ENCODE measurements around the gene SDK1. TPM values are rescaled to one million over a fixed set of nuclear protein-coding genes. Genes with fewer than 3 reads are reported as not detected.

SDK1 gene
- total RNA-seq, 2 donors from 2014 or later, result 3.1 to 3.6 TPM

DNA sequence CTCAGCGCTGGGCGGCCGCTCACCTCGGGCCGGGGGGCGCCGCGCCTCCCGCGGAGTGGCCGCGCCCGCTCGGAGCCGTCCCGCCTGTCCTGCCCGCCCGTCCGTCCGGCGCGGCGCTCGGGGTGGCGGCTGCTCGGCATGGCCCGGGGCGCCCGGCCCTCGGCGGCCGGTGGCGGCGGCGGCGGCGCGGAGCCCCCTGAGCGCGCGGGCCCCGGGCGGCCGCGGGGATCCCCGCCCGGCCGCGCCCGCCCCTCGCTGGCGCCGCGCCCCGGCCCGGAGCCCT is 338 bp downstream of the SDK1 start:
- TF ChIP-seq, protein P1, sequence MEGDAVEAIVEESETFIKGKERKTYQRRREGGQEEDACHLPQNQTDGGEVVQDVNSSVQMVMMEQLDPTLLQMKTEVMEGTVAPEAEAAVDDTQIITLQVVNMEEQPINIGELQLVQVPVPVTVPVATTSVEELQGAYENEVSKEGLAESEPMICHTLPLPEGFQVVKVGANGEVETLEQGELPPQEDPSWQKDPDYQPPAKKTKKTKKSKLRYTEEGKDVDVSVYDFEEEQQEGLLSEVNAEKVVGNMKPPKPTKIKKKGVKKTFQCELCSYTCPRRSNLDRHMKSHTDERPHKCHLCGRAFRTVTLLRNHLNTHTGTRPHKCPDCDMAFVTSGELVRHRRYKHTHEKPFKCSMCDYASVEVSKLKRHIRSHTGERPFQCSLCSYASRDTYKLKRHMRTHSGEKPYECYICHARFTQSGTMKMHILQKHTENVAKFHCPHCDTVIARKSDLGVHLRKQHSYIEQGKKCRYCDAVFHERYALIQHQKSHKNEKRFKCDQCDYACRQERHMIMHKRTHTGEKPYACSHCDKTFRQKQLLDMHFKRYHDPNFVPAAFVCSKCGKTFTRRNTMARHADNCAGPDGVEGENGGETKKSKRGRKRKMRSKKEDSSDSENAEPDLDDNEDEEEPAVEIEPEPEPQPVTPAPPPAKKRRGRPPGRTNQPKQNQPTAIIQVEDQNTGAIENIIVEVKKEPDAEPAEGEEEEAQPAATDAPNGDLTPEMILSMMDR (IDR thresholded peaks at IDR 0.05), result no peak
- Histone ChIP-seq H3K4me1 (peaks cover 0 to 7% of the 10 kb centered on the region in 2 donors), H3K36me3 (no peaks in the 10 kb centered on the region), H3K4me3 (peak overlapping the region; percentile 54 to 56), H3K27ac (no peak overlapping the region), H3K27me3 (no peaks in the 10 kb centered on the region), H3K9me3 (no peaks in the 10 kb centered on the region)
- DNase-seq (ENCODE audit: low spot score), result no peak

DNA sequence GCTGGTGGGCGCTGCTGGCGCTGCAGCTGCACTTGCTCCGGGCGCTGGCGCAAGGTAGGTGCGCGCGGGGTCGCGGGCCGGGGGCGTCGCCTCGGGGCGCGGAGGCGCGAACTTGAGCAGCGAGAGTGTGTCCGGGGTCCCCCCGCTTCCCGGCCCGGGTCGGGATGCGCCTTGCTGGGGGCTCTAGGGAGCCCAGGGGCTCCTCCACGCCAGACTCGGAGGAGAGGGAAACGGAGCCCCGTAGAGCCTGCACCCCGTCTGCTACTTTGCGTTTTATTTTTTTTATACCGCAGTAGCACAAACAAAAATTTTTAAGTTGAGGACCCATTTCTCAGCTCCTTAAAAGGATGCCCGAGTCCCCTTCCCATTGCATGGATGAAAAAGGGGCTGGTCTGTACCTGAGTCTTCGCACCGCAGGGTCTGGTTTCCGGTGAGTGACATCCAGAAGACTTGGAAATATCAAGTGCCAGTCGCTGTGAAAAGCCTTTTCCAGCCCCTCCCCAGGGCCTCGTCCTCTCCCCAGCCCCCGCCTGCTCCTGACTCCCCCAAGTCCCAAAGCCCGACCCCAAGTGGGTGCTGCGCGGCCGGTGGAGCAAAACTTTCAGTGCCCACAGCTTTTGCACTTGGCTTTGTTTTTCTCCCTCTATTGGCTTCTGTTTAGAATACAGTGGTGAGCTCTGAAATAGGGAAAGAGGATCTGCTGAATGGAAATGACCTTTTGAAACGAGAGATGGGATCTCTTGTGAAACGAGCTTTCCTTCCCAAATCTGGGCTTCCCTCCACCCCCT is 973 bp downstream of the SDK1 start:
- peak overlapping the region; percentile 36 to 58 for H3K27ac ChIP-seq
- no peaks in the 10 kb centered on the region for H3K9me3 ChIP-seq
- H3K4me1 ChIP-seq, result peaks cover 0 to 7% of the 10 kb centered on the region in 2 donors
- peak overlapping the region; percentile 56 to 67 for H3K4me3 ChIP-seq
- no peaks in the 10 kb centered on the region for H3K27me3 ChIP-seq
- H3K36me3 ChIP-seq, result no peaks in the 10 kb centered on the region
- DNase-seq (ENCODE audit: low spot score), result no peak
- TF ChIP-seq, protein P1 (IDR thresholded peaks at IDR 0.05), result peak in 1 of 2 donors; percentile 31

DNA sequence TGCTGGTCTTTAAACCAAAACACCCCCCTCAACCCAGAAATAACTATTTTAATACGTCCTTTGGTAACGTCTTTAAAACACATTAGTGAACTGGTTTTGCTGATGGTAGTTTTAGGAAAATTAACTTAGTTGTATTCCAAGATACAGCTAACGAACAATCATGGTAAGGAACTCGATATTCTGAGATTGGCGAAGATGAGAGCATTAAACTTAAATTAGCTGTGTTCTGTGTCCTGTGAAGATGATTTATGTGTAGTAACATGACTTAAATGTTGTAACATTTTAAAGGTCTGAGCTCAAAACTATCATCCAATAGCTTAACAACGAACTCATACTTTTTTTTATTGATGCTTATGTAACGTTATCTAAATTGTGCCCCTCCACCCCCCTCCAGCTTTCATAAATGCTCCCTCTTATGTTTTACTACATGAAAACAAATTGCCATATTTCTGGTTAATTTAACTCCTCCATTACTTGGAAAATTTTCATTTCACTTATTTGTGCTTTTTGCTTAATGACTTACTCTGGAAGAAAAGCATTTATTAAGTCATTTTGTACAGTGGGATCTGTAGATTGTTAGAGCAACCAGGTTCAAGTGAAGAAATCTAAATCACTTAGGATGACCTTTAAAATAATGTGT is 1.7 kb downstream of the SDK1 start:
- Histone ChIP-seq H3K4me1 (peaks cover 0 to 7% of the 10 kb centered on the region in 2 donors), H3K27me3 (no peaks in the 10 kb centered on the region), H3K27ac (peak overlapping the region; percentile 36 to 58), H3K9me3 (no peaks in the 10 kb centered on the region), H3K4me3 (peak overlapping the region; percentile 56 to 67), H3K36me3 (no peaks in the 10 kb centered on the region)
- no peak for DNase-seq (ENCODE audit: low spot score)
- TF ChIP-seq, protein P1 (IDR thresholded peaks at IDR 0.05), result no peak

DNA sequence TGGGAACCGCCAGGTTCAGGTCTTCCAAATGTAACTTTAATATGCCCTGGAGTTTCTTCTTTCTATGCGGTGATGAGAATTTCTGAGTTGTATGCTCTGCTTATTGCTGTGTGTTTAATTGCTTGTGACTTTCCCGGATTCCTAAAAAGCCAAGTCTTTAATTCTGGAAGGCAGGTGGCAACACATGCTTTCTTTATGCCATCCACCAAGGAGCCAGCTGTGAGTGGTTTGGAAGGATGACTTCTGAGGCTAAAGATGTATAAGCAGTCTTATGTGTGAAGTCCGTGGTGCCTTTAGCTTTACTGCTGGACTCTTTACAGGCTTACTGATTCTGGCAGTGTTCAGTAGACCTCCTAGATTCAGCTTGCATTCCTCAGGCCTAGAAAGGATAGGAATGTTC is 3.1 kb downstream of the SDK1 start:
- no peak for DNase-seq (ENCODE audit: low spot score)
- Histone ChIP-seq H3K36me3 (no peaks in the 10 kb centered on the region), H3K4me3 (no peak overlapping the region)

DNA sequence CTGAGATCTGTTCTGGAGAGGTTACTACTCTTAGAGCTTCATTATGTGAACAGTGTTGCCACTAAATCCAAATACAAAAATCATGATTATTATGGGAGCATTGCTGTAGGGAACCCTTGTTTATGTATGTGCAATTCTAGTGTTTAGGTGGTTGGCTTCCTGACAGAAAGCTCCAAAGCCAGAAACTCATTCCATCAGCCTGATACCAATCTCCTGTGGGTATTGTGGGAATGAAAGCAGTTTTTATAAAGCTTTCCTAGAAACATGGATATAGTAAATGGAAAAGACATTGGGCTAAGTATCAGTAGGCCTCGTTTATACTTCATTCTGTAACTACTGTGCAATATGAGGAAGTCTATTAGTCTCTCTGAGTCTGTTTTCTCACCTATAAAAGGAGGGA is 6.4 kb downstream of the SDK1 start:
- TF ChIP-seq, protein P1 (IDR thresholded peaks at IDR 0.05), result no peak
- no peak overlapping the region for H3K4me3 ChIP-seq
- DNase-seq (ENCODE audit: low spot score), result no peak
- H3K27ac ChIP-seq, result no peak overlapping the region
- H3K4me1 ChIP-seq, result no peaks in the 10 kb centered on the region
- H3K36me3 ChIP-seq, result no peaks in the 10 kb centered on the region
- no peaks in the 10 kb centered on the region for H3K27me3 ChIP-seq
- H3K9me3 ChIP-seq, result no peaks in the 10 kb centered on the region

More for the DNA sequence above, 3.1 kb downstream of the SDK1 start:
- no peak overlapping the region for H3K27ac ChIP-seq
- no peaks in the 10 kb centered on the region for H3K9me3 ChIP-seq
- peaks cover 0 to 7% of the 10 kb centered on the region in 2 donors for H3K4me1 ChIP-seq
- H3K27me3 ChIP-seq, result no peaks in the 10 kb centered on the region
- TF ChIP-seq, protein P1 (IDR thresholded peaks at IDR 0.05), result no peak

All from right atrium auricular region (tissue), 2 donors.